H1 (cell line): Measurements from ENCODE around the gene GALNTL6. TPM values are rescaled to one million over a fixed set of nuclear protein-coding genes. Genes with fewer than 3 reads are reported as not detected.

Source experiments
- CTCF ChIA-PET: fragments of 300-600 bp; sonication (Branson Sonifier 250); formaldehyde crosslinking; loops from one replicate; lab custom pipeline; 2021; ENCODE audit not compliant: partially characterized antibody; lab: Charles Lee
- POLR2A ChIA-PET: fragments of 300-600 bp; sonication (Branson Sonifier 250); formaldehyde crosslinking; loops from one replicate; lab custom pipeline; 2021; ENCODE audit warnings: inconsistent platforms; ENCODE audit not compliant: partially characterized antibody; lab: Charles Lee
- DNase-seq, 2 experiments: peaks; one replicate each; pipeline versions ENCODE4 v3.0.0 to v3.0.0-alpha.2; 2010 to 2022; ENCODE audit warnings: low spot score in 2 of 2, low read depth in 1 of 2, mixed read lengths in 1 of 2
- FAIRE-seq: peaks from 2 replicates; lab custom pipeline; 2011; peaks lifted over from hg19 to GRCh38; lab: Jason Lieb, UNC
- H2AFZ ChIP-seq: 2 replicates; pipeline ENCODE4 v1.8.1; 2012; ENCODE audit warnings: low read length, inconsistent platforms
- H2AK5ac ChIP-seq: 2 replicates; pipeline ENCODE4 v1.6.1; 2013; ENCODE audit warnings: low read depth, low read length
- H2BK120ac ChIP-seq: replicated peaks from 2 replicates; pipeline ENCODE3; 2013; ENCODE audit warnings: low read depth, low read length, inconsistent platforms
- H2BK12ac ChIP-seq: 2 replicates; pipeline ENCODE4 v1.6.1; 2013; ENCODE audit warnings: low read depth, low read length
- H2BK15ac ChIP-seq: 2 replicates; pipeline ENCODE4 v1.6.1; 2013; ENCODE audit warnings: low read length
- H2BK20ac ChIP-seq: 2 replicates; pipeline ENCODE4 v1.6.1; 2013; ENCODE audit warnings: low read length
- H2BK5ac ChIP-seq: 2 replicates; pipeline ENCODE4 v1.6.1; 2013; ENCODE audit warnings: low read depth, low read length
- H3K14ac ChIP-seq: 2 replicates; pipeline ENCODE4 v1.6.1; 2013; ENCODE audit warnings: inconsistent platforms; ENCODE audit not compliant: insufficient read length
- H3K18ac ChIP-seq: 2 replicates; pipeline ENCODE4 v1.6.1; 2013; ENCODE audit warnings: low read length; ENCODE audit errors: extremely low read depth
- H3K23ac ChIP-seq: 2 replicates; pipeline ENCODE4 v1.6.1; 2013; ENCODE audit warnings: inconsistent platforms; ENCODE audit not compliant: insufficient read length
- H3K23me2 ChIP-seq: 2 replicates; pipeline ENCODE4 v1.6.1; 2013; ENCODE audit warnings: low read depth, low read length
- H3K27ac ChIP-seq: 2 replicates; pipeline ENCODE4 v1.6.1; 2011; ENCODE audit warnings: low read depth, low read length, inconsistent platforms
- H3K27me3 ChIP-seq, 4 experiments: replicated peaks in 1 of 4; 1 replicate in 1 of 4; 2 replicates in 3 of 4; pipeline versions ENCODE4 v1.6.1 to v1.8.1; 2011 to 2013; ENCODE audit warnings: low read length in 3 of 4, mild to moderate bottlenecking in 3 of 4, inconsistent platforms in 2 of 4, mixed read lengths in 2 of 4, moderate library complexity in 1 of 4; ENCODE audit not compliant: control insufficient read depth in 3 of 4, insufficient read depth in 3 of 4; ENCODE audit errors: extremely low read depth in 1 of 4
- H3K36me3 ChIP-seq, 4 experiments: 2 replicates each; pipeline versions ENCODE4 v1.6.1 to v1.8.1; 2011 to 2013; ENCODE audit warnings: mild to moderate bottlenecking in 4 of 4, low read length in 3 of 4, moderate library complexity in 2 of 4, control low read depth in 1 of 4, inconsistent platforms in 1 of 4; ENCODE audit not compliant: insufficient read depth in 4 of 4, control insufficient read depth in 2 of 4
- H3K4ac ChIP-seq: replicated peaks from 2 replicates; pipeline ENCODE3; 2013; ENCODE audit warnings: low read length, low read depth, mixed read lengths, inconsistent platforms; ENCODE audit not compliant: insufficient read length
- H3K4me1 ChIP-seq, 4 experiments: replicated peaks in 1 of 4; 1 replicate in 1 of 4; 2 replicates in 3 of 4; pipeline versions ENCODE4 v1.6.1 to v1.8.1; 2011 to 2013; ENCODE audit warnings: low read length in 3 of 4, inconsistent platforms in 2 of 4, mixed read lengths in 1 of 4; ENCODE audit not compliant: insufficient read depth in 4 of 4, control insufficient read depth in 3 of 4
- H3K4me2 ChIP-seq, 2 experiments: 2 replicates each; pipeline versions ENCODE4 v1.6.1 to v1.8.1; 2011 to 2013; ENCODE audit warnings: low read depth in 2 of 2, low read length in 2 of 2, control low read depth in 1 of 2, inconsistent platforms in 1 of 2, mild to moderate bottlenecking in 1 of 2; ENCODE audit not compliant: insufficient read depth in 1 of 2
- H3K4me3 ChIP-seq, 4 experiments: fragments of 200-600, 300-600 bp in 1 of 4; sonication (generic), shearing (Covaris generic), sonication (Bioruptor Twin) in 1 of 4; 2 replicates each; pipeline versions ENCODE4 v1.5.1 to v1.8.1; 2011 to 2016; ENCODE audit warnings: low read length in 4 of 4, low read depth in 3 of 4, control low read depth in 2 of 4, inconsistent platforms in 2 of 4, mild to moderate bottlenecking in 2 of 4, mixed read lengths in 1 of 4, moderate library complexity in 1 of 4; ENCODE audit not compliant: insufficient read depth in 2 of 4; ENCODE audit errors: extremely low read depth in 1 of 4
- H3K56ac ChIP-seq: replicated peaks from 2 replicates; pipeline ENCODE3; 2013; ENCODE audit warnings: low read depth, mild to moderate bottlenecking, mixed read lengths, low read length, inconsistent platforms; ENCODE audit not compliant: insufficient read length
- H3K79me1 ChIP-seq: 2 replicates; pipeline ENCODE4 v1.6.1; 2013; ENCODE audit warnings: low read depth, low read length, control low read depth
- H3K79me2 ChIP-seq, 2 experiments: 2 replicates each; pipeline versions ENCODE4 v1.6.1 to v1.8.1; 2012 to 2013; ENCODE audit warnings: low read length in 2 of 2, mild to moderate bottlenecking in 2 of 2, inconsistent platforms in 1 of 2; ENCODE audit not compliant: insufficient read depth in 2 of 2, control insufficient read depth in 1 of 2
- H3K9ac ChIP-seq, 4 experiments: replicated peaks in 1 of 4; 1 replicate in 1 of 4; 2 replicates in 3 of 4; pipeline versions ENCODE4 v1.6.1 to v1.8.1; 2011 to 2013; ENCODE audit warnings: low read depth in 3 of 4, low read length in 3 of 4, control low read depth in 2 of 4, mild to moderate bottlenecking in 2 of 4, moderate library complexity in 2 of 4, inconsistent platforms in 1 of 4; ENCODE audit errors: extremely low read depth in 1 of 4
- H3K9me3 ChIP-seq, 2 experiments: 2 replicates each; pipeline versions ENCODE4 v1.6.1 to v1.8.1; 2012 to 2013; ENCODE audit warnings: mild to moderate bottlenecking in 2 of 2, moderate library complexity in 2 of 2, control low read depth in 1 of 2, inconsistent platforms in 1 of 2, low read depth in 1 of 2, low read length in 1 of 2, mixed read lengths in 1 of 2; ENCODE audit not compliant: insufficient read depth in 2 of 2
- H4K20me1 ChIP-seq, 2 experiments: replicated peaks in 1 of 2; 2 replicates each; pipeline versions ENCODE3 to v1.8.1; 2011 to 2013; ENCODE audit warnings: inconsistent platforms in 2 of 2, low read length in 2 of 2, mild to moderate bottlenecking in 1 of 2; ENCODE audit not compliant: insufficient read depth in 2 of 2, control insufficient read depth in 1 of 2
- H4K5ac ChIP-seq: 2 replicates; pipeline ENCODE4 v1.6.1; 2013; ENCODE audit warnings: low read length, low read depth, mixed read lengths, inconsistent platforms; ENCODE audit not compliant: insufficient read length
- H4K8ac ChIP-seq: 2 replicates; pipeline ENCODE4 v1.8.0; 2013; ENCODE audit warnings: mild to moderate bottlenecking, moderate library complexity, low read length, inconsistent platforms; ENCODE audit not compliant: insufficient read depth; ENCODE audit errors: extremely low read depth
- H4K91ac ChIP-seq: replicated peaks from 2 replicates; pipeline ENCODE3; 2013; ENCODE audit warnings: low read length, mixed read lengths, inconsistent platforms; ENCODE audit not compliant: insufficient read length
- CBX5 ChIP-seq: fragments of 300-800, 300-1000 bp; sonication (generic); IDR thresholded peaks from 2 replicates; pipeline ENCODE4 v1.7.1; 2016; ENCODE audit warnings: antibody characterized with exemption, low read length, low read depth
- CHD2 ChIP-seq: IDR thresholded peaks from 2 replicates; pipeline ENCODE4 v1.6.1; 2012; ENCODE audit warnings: low read length, improper control_type of control experiment
- WGBS, 2 experiments: shearing (Covaris generic) in 1 of 2; methylation state at CpG; one replicate each; pipeline versions ENCODE4 v1.1.6 to v1.1.7; 2013 to 2015; ENCODE audit warnings: low lambda C conversion rate in 2 of 2, mixed read lengths in 2 of 2, inconsistent platforms in 1 of 2, low coverage in 1 of 2, missing lambda C conversion rate in 1 of 2; ENCODE audit not compliant: insufficient replicate concordance in 2 of 2, insufficient coverage in 1 of 2, insufficient read length in 1 of 2; ENCODE audit errors: extremely low coverage in 1 of 2, missing lambda C conversion rate in 1 of 2; 5-methylcytosine and 5-hydroxymethylcytosine counted together
- polyA plus RNA-seq, 7 experiments: library from polyadenylated mRNA; depleted of rRNA in 3 of 7; stranded (reverse) in 5 of 7; unstranded in 2 of 7; fragments of >200 nt in 5 of 7; fragments of 200-250 nt in 2 of 7; gene quantifications; 1 replicate in 5 of 7; 2 replicates in 1 of 7; 4 replicates in 1 of 7; pipeline versions ENCODE4 v1.2.1 to v1.2.3, GENCODE V29; 2011 to 2013; ENCODE audit warnings: missing spikeins in 2 of 7, mixed read lengths in 2 of 7
- total RNA-seq: library from RNA; stranded (reverse); fragmentation: NEBNext Ultra II Directional; extraction: Animal tissue kit (Norgen Biotek cat#: 25700); gene quantifications from 2 replicates; pipeline ENCODE4 v1.2.1, GENCODE V29; 2021

Gene GALNTL6
- total and polyA plus RNA-seq, 2 of the 8 experiments (the other 6 are each of a cell fraction or from before 2014, with no cell fraction given): 0.03 to 0.32 TPM

- ChIA-PET POLR2A (no interaction called here), CTCF (no interaction called here)
- H2BK15ac ChIP-seq: no peak overlapping the region
- H2BK20ac ChIP-seq: no peak overlapping the region
- no peaks in the 10 kb centered on the region for H3K23me2 ChIP-seq
- H3K56ac ChIP-seq: no peak overlapping the region
- H4K91ac ChIP-seq: no peak overlapping the region
- DNase-seq: no peak
- no peak overlapping the region for H4K5ac ChIP-seq
- H4K20me1 ChIP-seq: no peaks in the 10 kb centered on the region
- peaks cover 0 to 3% (median 0%) of the 10 kb centered on the region in 4 experiments; a peak in 2 of 7 replicates for H3K4me1 ChIP-seq
- H3K23ac ChIP-seq: no peak overlapping the region
- H3K14ac ChIP-seq: no peak overlapping the region
- H3K9ac ChIP-seq: no peak overlapping the region
- no peaks in the 10 kb centered on the region for H3K79me2 ChIP-seq
- FAIRE-seq: no peak
- H3K27me3 ChIP-seq: no peaks in the 10 kb centered on the region
- no peak overlapping the region for H4K8ac ChIP-seq
- H3K4ac ChIP-seq: no peak overlapping the region
- no peak overlapping the region for H2BK12ac ChIP-seq
- no peak overlapping the region for H3K27ac ChIP-seq
- H2BK5ac ChIP-seq: no peak overlapping the region
- no peak overlapping the region for H3K4me2 ChIP-seq
- no peaks in the 10 kb centered on the region for H3K36me3 ChIP-seq
- 87% methylated on average over 1 of the region's 1 CpG; no CpG with 5 or more reads in 1 of the 2 experiments for WGBS, 2 experiments
- H2BK120ac ChIP-seq: no peak overlapping the region
- H2AK5ac ChIP-seq: no peak overlapping the region
- H3K18ac ChIP-seq: no peak overlapping the region
- H3K4me3 ChIP-seq: no peak overlapping the region
- no peaks in the 10 kb centered on the region for H3K79me1 ChIP-seq
- H2AFZ ChIP-seq: no peak overlapping the region
- TF ChIP-seq CBX5: no peak
- TF ChIP-seq CHD2: no peak
- H3K9me3 ChIP-seq: no peaks in the 10 kb centered on the region
Measured at GRCh38 chr4:172356016-172356415, 542.8 kb downstream of the GALNTL6 start.
